ENCODE results near the gene MYO5B.

The MYO5B gene

DNA sequence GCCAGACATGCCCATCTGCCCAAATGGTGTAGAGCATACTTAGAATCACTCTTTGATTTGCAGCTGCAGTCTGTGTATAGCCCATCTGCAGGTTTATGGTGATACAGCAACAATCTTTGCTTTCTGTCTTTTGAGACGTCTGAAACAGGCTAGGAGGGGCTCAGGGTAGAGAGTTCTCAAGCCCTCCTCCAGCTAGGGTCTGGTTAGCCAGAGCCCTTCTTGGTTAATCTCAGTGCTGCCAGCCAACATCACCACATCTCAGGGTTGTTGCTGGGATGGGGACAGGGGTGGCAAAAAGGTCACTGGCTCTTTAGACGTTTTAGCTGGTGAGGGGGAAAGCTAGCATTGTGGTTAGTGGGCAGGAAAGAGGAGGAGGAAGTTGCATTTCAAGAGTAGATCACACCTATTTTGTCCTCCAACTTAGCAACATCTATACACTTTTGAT, 245.0 kb downstream of the MYO5B start:
- H3K9me3 ChIP-seq (ENCODE audit: control insufficient read depth, insufficient read depth, low read depth, low read length) = no peaks in the 10 kb centered on the region
- no peaks in the 10 kb centered on the region; the same call in 1 of the 2 replicates for H3K27me3 ChIP-seq (ENCODE audit: control insufficient read depth, insufficient read depth, low read length)
- no peak overlapping the region for H3K9ac ChIP-seq (ENCODE audit: low read length)
- no peaks in the 10 kb centered on the region for H3K4me1 ChIP-seq (ENCODE audit: control insufficient read depth, insufficient read depth, low read length)
- H3K4me3 ChIP-seq (ENCODE audit: low read depth, low read length) = no peak overlapping the region
- H3K36me3 ChIP-seq (ENCODE audit: control insufficient read depth, insufficient read depth, low read length) = no peaks in the 10 kb centered on the region
- H3K27ac ChIP-seq (ENCODE audit: low read depth, low read length) = no peak overlapping the region

DNA sequence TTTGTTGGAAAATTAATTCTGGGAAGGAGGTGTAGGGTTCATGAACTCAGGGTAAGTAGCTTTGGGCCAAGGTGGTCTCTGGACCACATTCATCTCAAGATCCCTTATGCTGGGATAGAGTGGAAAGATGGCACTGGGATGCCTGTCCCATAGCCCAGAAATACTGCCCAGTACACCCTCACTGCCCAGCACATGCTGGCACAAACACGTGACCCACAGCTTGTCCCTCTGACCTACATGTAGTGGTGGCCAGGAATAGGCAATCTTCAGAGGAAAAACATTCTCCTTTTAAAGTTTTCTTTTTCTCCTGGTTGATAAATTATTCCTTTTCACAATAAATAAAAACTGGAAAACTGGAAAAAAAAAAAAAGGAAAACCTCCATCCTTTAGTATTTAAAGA, 246.0 kb downstream of the MYO5B start:
- Histone ChIP-seq H3K36me3 (ENCODE audit: control insufficient read depth, insufficient read depth, low read length) (no peaks in the 10 kb centered on the region), H3K27ac (ENCODE audit: low read depth, low read length) (no peak overlapping the region), H3K9ac (ENCODE audit: low read length) (no peak overlapping the region), H3K4me3 (ENCODE audit: low read depth, low read length) (no peak overlapping the region), H3K9me3 (ENCODE audit: control insufficient read depth, insufficient read depth, low read depth, low read length) (no peaks in the 10 kb centered on the region), H3K27me3 (ENCODE audit: control insufficient read depth, insufficient read depth, low read length) (no peaks in the 10 kb centered on the region; the same call in 1 of the 2 replicates), H3K4me1 (ENCODE audit: control insufficient read depth, insufficient read depth, low read length) (no peaks in the 10 kb centered on the region)

GRCh38 chr18:49944663-49945062, 250.3 kb downstream of the MYO5B start:
- no peaks in the 10 kb centered on the region for H3K9me3 ChIP-seq (ENCODE audit: control insufficient read depth, insufficient read depth, low read depth, low read length)
- no peaks in the 10 kb centered on the region for H3K36me3 ChIP-seq (ENCODE audit: control insufficient read depth, insufficient read depth, low read length)
- no peaks in the 10 kb centered on the region for H3K4me1 ChIP-seq (ENCODE audit: control insufficient read depth, insufficient read depth, low read length)
- no peak overlapping the region for H3K4me3 ChIP-seq (ENCODE audit: low read depth, low read length)
- no peak overlapping the region for H3K9ac ChIP-seq (ENCODE audit: low read length)
- no peak overlapping the region for H3K27ac ChIP-seq (ENCODE audit: low read depth, low read length)
- no peaks in the 10 kb centered on the region for H3K27me3 ChIP-seq (ENCODE audit: control insufficient read depth, insufficient read depth, low read length)

- H3K36me3 ChIP-seq (ENCODE audit: control insufficient read depth, insufficient read depth, low read length) = no peaks in the 10 kb centered on the region
- H3K9me3 ChIP-seq (ENCODE audit: control insufficient read depth, insufficient read depth, low read depth, low read length) = no peaks in the 10 kb centered on the region
- H3K27ac ChIP-seq (ENCODE audit: low read depth, low read length) = no peak overlapping the region
- H3K9ac ChIP-seq (ENCODE audit: low read length) = no peak overlapping the region
- H3K4me1 ChIP-seq (ENCODE audit: control insufficient read depth, insufficient read depth, low read length) = no peaks in the 10 kb centered on the region
- no peaks in the 10 kb centered on the region for H3K27me3 ChIP-seq (ENCODE audit: control insufficient read depth, insufficient read depth, low read length)
- no peak overlapping the region for H3K4me3 ChIP-seq (ENCODE audit: low read depth, low read length)
These were observed 258.1 kb downstream of the MYO5B start for GRCh38 chr18:49936821-49937220.

DNA sequence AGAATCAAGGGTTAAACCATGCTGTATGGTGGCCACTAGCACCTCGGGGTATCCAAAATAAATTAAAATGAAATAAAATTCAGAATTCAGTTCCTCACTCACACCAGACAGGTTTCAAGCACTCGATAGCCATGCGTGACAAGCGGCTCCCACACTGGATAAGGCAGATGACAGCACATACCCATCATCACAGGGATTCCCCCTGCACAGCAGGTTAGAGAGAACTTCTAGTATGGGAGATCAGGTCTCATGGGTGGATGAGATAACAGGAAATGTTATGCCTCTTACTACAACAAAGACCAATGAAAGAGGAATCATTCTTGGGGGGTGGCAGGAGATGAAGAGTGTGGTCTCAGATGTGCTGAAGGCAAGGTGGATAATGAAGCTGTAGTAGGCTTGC, 259.7 kb downstream of the MYO5B start:
- Histone ChIP-seq H3K9ac (ENCODE audit: low read length) (no peak overlapping the region), H3K4me3 (ENCODE audit: low read depth, low read length) (no peak overlapping the region), H3K36me3 (ENCODE audit: control insufficient read depth, insufficient read depth, low read length) (no peaks in the 10 kb centered on the region), H3K27me3 (ENCODE audit: control insufficient read depth, insufficient read depth, low read length) (no peaks in the 10 kb centered on the region), H3K4me1 (ENCODE audit: control insufficient read depth, insufficient read depth, low read length) (no peaks in the 10 kb centered on the region), H3K9me3 (ENCODE audit: control insufficient read depth, insufficient read depth, low read depth, low read length) (no peaks in the 10 kb centered on the region), H3K27ac (ENCODE audit: low read depth, low read length) (no peak overlapping the region)

GRCh38 chr18:49934457-49934856, 260.5 kb downstream of the MYO5B start:
- Histone ChIP-seq H3K36me3 (ENCODE audit: control insufficient read depth, insufficient read depth, low read length) (no peaks in the 10 kb centered on the region), H3K9me3 (ENCODE audit: control insufficient read depth, insufficient read depth, low read depth, low read length) (no peaks in the 10 kb centered on the region), H3K27me3 (ENCODE audit: control insufficient read depth, insufficient read depth, low read length) (no peaks in the 10 kb centered on the region), H3K4me1 (ENCODE audit: control insufficient read depth, insufficient read depth, low read length) (no peaks in the 10 kb centered on the region), H3K4me3 (ENCODE audit: low read depth, low read length) (no peak overlapping the region), H3K9ac (ENCODE audit: low read length) (no peak overlapping the region), H3K27ac (ENCODE audit: low read depth, low read length) (no peak overlapping the region)

GRCh38 chr18:49933530-49934128, 261.3 kb downstream of the MYO5B start:
- no peaks in the 10 kb centered on the region for H3K27me3 ChIP-seq (ENCODE audit: control insufficient read depth, insufficient read depth, low read length)
- no peaks in the 10 kb centered on the region for H3K4me1 ChIP-seq (ENCODE audit: control insufficient read depth, insufficient read depth, low read length)
- no peak overlapping the region for H3K27ac ChIP-seq (ENCODE audit: low read depth, low read length)
- H3K9me3 ChIP-seq (ENCODE audit: control insufficient read depth, insufficient read depth, low read depth, low read length) = no peaks in the 10 kb centered on the region
- no peak overlapping the region for H3K4me3 ChIP-seq (ENCODE audit: low read depth, low read length)
- H3K36me3 ChIP-seq (ENCODE audit: control insufficient read depth, insufficient read depth, low read length) = no peaks in the 10 kb centered on the region
- no peak overlapping the region for H3K9ac ChIP-seq (ENCODE audit: low read length)

GRCh38 chr18:49931760-49932159, 263.2 kb downstream of the MYO5B start:
- no peaks in the 10 kb centered on the region for H3K9me3 ChIP-seq (ENCODE audit: control insufficient read depth, insufficient read depth, low read depth, low read length)

GRCh38 chr18:49931179-49931578, 263.8 kb downstream of the MYO5B start:
- Histone ChIP-seq H3K27ac (ENCODE audit: low read depth, low read length) (no peak overlapping the region), H3K9ac (ENCODE audit: low read length) (no peak overlapping the region)

More at GRCh38 chr18:49931760-49932159, 263.2 kb downstream of the MYO5B start:
- H3K4me3 ChIP-seq (ENCODE audit: low read depth, low read length) = no peak overlapping the region
- no peaks in the 10 kb centered on the region for H3K27me3 ChIP-seq (ENCODE audit: control insufficient read depth, insufficient read depth, low read length)
- no peak overlapping the region for H3K9ac ChIP-seq (ENCODE audit: low read length)
- no peaks in the 10 kb centered on the region for H3K36me3 ChIP-seq (ENCODE audit: control insufficient read depth, insufficient read depth, low read length)
- no peak overlapping the region for H3K27ac ChIP-seq (ENCODE audit: low read depth, low read length)
- no peaks in the 10 kb centered on the region for H3K4me1 ChIP-seq (ENCODE audit: control insufficient read depth, insufficient read depth, low read length)

DNA sequence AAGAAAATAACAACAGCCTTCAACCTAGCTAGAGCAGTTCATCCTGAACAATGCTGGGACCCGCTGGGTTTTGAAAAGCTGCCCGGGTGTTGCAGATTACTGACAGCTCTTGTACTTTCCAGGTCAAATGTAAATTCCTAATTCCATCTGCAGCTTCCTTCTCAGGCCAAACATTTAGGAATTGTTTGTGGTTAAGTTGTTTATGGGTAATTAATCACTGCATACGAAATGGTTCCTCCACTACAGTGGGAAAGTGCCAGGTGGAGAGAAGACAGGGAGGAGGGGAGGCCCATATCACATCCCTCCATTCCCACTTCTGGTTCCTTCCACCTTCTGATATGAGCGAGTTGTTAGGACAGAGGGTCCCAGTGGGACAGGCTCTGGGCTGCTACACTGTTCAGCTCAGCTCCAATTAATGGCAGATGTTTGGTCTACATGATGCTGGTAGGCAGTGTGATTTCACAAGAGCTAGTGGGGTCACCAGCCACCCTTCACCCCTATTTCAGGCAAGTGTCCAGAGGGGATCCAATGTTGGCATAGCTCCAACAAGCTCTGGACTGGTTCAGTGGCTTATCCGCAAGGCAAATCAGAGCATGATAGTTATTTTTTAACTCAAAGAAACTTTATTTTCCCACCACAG, 268.7 kb downstream of the MYO5B start:
- H3K4me3 ChIP-seq (ENCODE audit: low read depth, low read length) = no peak overlapping the region
- no peaks in the 10 kb centered on the region for H3K27me3 ChIP-seq (ENCODE audit: control insufficient read depth, insufficient read depth, low read length)
- no peaks in the 10 kb centered on the region for H3K4me1 ChIP-seq (ENCODE audit: control insufficient read depth, insufficient read depth, low read length)
- no peak overlapping the region for H3K27ac ChIP-seq (ENCODE audit: low read depth, low read length)
- no peaks in the 10 kb centered on the region for H3K36me3 ChIP-seq (ENCODE audit: control insufficient read depth, insufficient read depth, low read length)
- peaks cover 5% of the 10 kb centered on the region; the same call in 1 of the 2 replicates for H3K9me3 ChIP-seq (ENCODE audit: control insufficient read depth, insufficient read depth, low read depth, low read length)
- H3K9ac ChIP-seq (ENCODE audit: low read length) = no peak overlapping the region

More at GRCh38 chr18:49931179-49931578, 263.8 kb downstream of the MYO5B start:
- H3K4me1 ChIP-seq (ENCODE audit: control insufficient read depth, insufficient read depth, low read length) = no peaks in the 10 kb centered on the region
- H3K27me3 ChIP-seq (ENCODE audit: control insufficient read depth, insufficient read depth, low read length) = no peaks in the 10 kb centered on the region
- no peak overlapping the region for H3K4me3 ChIP-seq (ENCODE audit: low read depth, low read length)
- no peaks in the 10 kb centered on the region for H3K9me3 ChIP-seq (ENCODE audit: control insufficient read depth, insufficient read depth, low read depth, low read length)
- H3K36me3 ChIP-seq (ENCODE audit: control insufficient read depth, insufficient read depth, low read length) = no peaks in the 10 kb centered on the region

- Histone ChIP-seq H3K27ac (ENCODE audit: low read depth, low read length) (no peak overlapping the region), H3K27me3 (ENCODE audit: control insufficient read depth, insufficient read depth, low read length) (no peaks in the 10 kb centered on the region), H3K4me3 (ENCODE audit: low read depth, low read length) (no peak overlapping the region), H3K4me1 (ENCODE audit: control insufficient read depth, insufficient read depth, low read length) (peaks cover 4% of the 10 kb centered on the region; the same call in 1 of the 2 replicates), H3K36me3 (ENCODE audit: control insufficient read depth, insufficient read depth, low read length) (no peaks in the 10 kb centered on the region), H3K9me3 (ENCODE audit: control insufficient read depth, insufficient read depth, low read depth, low read length) (peaks cover 5% of the 10 kb centered on the region; the same call in 1 of the 2 replicates), H3K9ac (ENCODE audit: low read length) (no peak overlapping the region)
These were observed 270.5 kb downstream of the MYO5B start for GRCh38 chr18:49924293-49924983.

All from HUES6 (cell line).